HG03280 (cell line): ENCODE measurements around the gene PAQR5.
"Not testable (repeated sequence)": the region's sequence is repeated elsewhere in the genome, so short reads cannot be mapped to it uniquely, and the experiment has no call there.

Experiments used
- ATAC-seq: cut with Tn5 transposase; IDR thresholded peaks from one replicate; pipeline ENCODE4 v1.9.1; 2021; ENCODE audit warnings: mild to moderate bottlenecking, moderate library complexity; ENCODE audit not compliant: unreplicated experiment

PAQR5 gene

GRCh38 chr15:69314736-69315135, 16.0 kb downstream of the PAQR5 start:
- ATAC-seq = no peak

- no peak for ATAC-seq
Measured at GRCh38 chr15:69315402-69316110, 16.8 kb downstream of the PAQR5 start.

GRCh38 chr15:69316291-69316690, 17.6 kb downstream of the PAQR5 start:
- no peak for ATAC-seq

GRCh38 chr15:69317392-69317841, 18.7 kb downstream of the PAQR5 start:
- no peak for ATAC-seq

- ATAC-seq = no peak
Measured at GRCh38 chr15:69318033-69318432, 19.3 kb downstream of the PAQR5 start.

- no peak for ATAC-seq
Measured at GRCh38 chr15:69319384-69320375, 21.0 kb downstream of the PAQR5 start.

GRCh38 chr15:69320977-69321554, 22.4 kb downstream of the PAQR5 start:
- no peak for ATAC-seq

- ATAC-seq = no peak
Measured at GRCh38 chr15:69323893-69324430, 25.2 kb downstream of the PAQR5 start.

- ATAC-seq = no peak
Measured at GRCh38 chr15:69324565-69324964, 25.9 kb downstream of the PAQR5 start.

- ATAC-seq = no peak
Measured at GRCh38 chr15:69325456-69325971, 26.8 kb downstream of the PAQR5 start.

- ATAC-seq = no peak
Measured at GRCh38 chr15:69328080-69328479, 29.4 kb downstream of the PAQR5 start.

- ATAC-seq = no peak
Measured at GRCh38 chr15:69328739-69329138, 30.0 kb downstream of the PAQR5 start.

GRCh38 chr15:69337138-69337537, 38.4 kb downstream of the PAQR5 start:
- no peak for ATAC-seq

- no peak for ATAC-seq
Measured at GRCh38 chr15:69338535-69339213, 40.0 kb downstream of the PAQR5 start.

GRCh38 chr15:69339214-69339543, 40.5 kb downstream of the PAQR5 start:
- not testable (repeated sequence) for ATAC-seq

- ATAC-seq = no peak
Measured at GRCh38 chr15:69340243-69340900, 41.7 kb downstream of the PAQR5 start.

- ATAC-seq = no peak
Measured at GRCh38 chr15:69341356-69341755, 42.6 kb downstream of the PAQR5 start.

- no peak for ATAC-seq
Measured at GRCh38 chr15:69342460-69343076, 43.9 kb downstream of the PAQR5 start.

- no peak for ATAC-seq
Measured at GRCh38 chr15:69343133-69343532, 44.4 kb downstream of the PAQR5 start.

GRCh38 chr15:69344238-69344637, 45.5 kb downstream of the PAQR5 start:
- no peak for ATAC-seq
